OCI-LY3 (cell line): Measurements from ENCODE around the gene TCP11L1.

Source experiments
- H2AFZ ChIP-seq: fragments of 200-600, 300-600 bp; shearing (Covaris generic); 2 replicates; pipeline ENCODE4 v1.6.0; 2014; ENCODE audit warnings: antibody characterized with exemption, low read depth, low read length
- H3K27ac ChIP-seq: fragments of 200-600, 300-600 bp; sonication (generic); 2 replicates; pipeline ENCODE4 v1.5.1; 2014; ENCODE audit warnings: mild to moderate bottlenecking, low read length, moderate library complexity, mixed read lengths
- H3K27me3 ChIP-seq: fragments of 200-600, 300-600 bp; sonication (generic); 2 replicates; pipeline ENCODE4 v1.6.1; 2014; ENCODE audit warnings: low read depth, low read length, mixed read lengths
- H3K36me3 ChIP-seq: fragments of 200-600, 300-600 bp; sonication (generic); replicated peaks from 2 replicates; pipeline ENCODE3; 2014; ENCODE audit warnings: low read depth, low read length, mixed read lengths
- H3K4me1 ChIP-seq: fragments of 300-600, 200-600 bp; sonication (generic); 2 replicates; pipeline ENCODE4 v1.6.1; 2014; ENCODE audit warnings: low read length, mixed read lengths
- H3K4me2 ChIP-seq: fragments of 200-600, 300-600 bp; sonication (generic); 2 replicates; pipeline ENCODE4 v1.6.1; 2014; ENCODE audit warnings: low read length, mixed read lengths
- H3K4me3 ChIP-seq: fragments of 300-600, 200-600 bp; sonication (generic); 2 replicates; pipeline ENCODE4 v1.5.1; 2014; ENCODE audit warnings: antibody characterized with exemption, mild to moderate bottlenecking, low read length, moderate library complexity
- H3K79me2 ChIP-seq: fragments of 300-600, 200-600 bp; shearing (Covaris generic); 2 replicates; pipeline ENCODE4 v1.6.1; 2014; ENCODE audit warnings: mild to moderate bottlenecking, low read length, mixed read lengths
- H3K9ac ChIP-seq: fragments of 300-600, 200-600 bp; shearing (Covaris generic); 2 replicates; pipeline ENCODE4 v1.6.0; 2014; ENCODE audit warnings: mild to moderate bottlenecking, low read length, moderate library complexity
- H3K9me3 ChIP-seq: fragments of 200-600, 300-600 bp; shearing (Covaris generic); 2 replicates; pipeline ENCODE4 v1.6.1; 2014; ENCODE audit warnings: low read length, mixed read lengths; ENCODE audit not compliant: insufficient read depth
- H4K20me1 ChIP-seq: fragments of 200-600, 300-600 bp; sonication (generic); 2 replicates; pipeline ENCODE4 v1.6.1; 2016; ENCODE audit warnings: low read length, mixed read lengths; ENCODE audit not compliant: insufficient read depth
- EZH2phosphoT487 ChIP-seq: fragments of 200-600 bp; shearing (Covaris generic); IDR thresholded peaks from 2 replicates; pipeline ENCODE4 v1.6.1; 2018; ENCODE audit warnings: antibody characterized with exemption, mixed run types, low read depth
- TF ChIP-seq, protein P1 (sequence below): fragments of 200-600, 300-600 bp; sonication (generic); IDR thresholded peaks from 2 replicates; pipeline ENCODE4 v1.5.1; 2014; ENCODE audit warnings: antibody characterized with exemption, low read length, low read depth

TCP11L1 gene

DNA sequence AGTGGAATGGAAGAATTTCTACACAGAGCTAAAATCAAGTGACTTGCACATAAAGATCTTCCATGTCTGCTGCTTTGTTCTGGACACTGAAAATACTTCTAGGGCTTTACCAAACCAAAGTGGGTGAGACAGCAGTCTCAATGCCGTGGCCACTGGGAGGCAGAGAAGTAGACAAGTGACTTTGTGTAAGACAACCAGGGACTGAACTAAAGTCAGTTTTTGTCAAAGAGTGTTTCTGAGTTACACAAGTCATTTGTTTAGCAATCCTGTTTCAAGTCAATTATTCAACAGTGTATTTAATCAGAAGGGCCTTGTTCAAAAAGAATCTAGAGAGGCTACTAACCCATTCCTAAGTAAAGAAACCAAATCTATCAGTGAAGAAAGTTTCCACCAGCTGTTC lies 46.6 kb downstream of the TCP11L1 start:
- no peaks in the 10 kb centered on the region for H3K27me3 ChIP-seq
- no peak overlapping the region for H2AFZ ChIP-seq
- H3K4me2 ChIP-seq: no peak overlapping the region
- H3K9me3 ChIP-seq: no peaks in the 10 kb centered on the region
- TF ChIP-seq EZH2phosphoT487: no peak
- TF ChIP-seq, protein P1, sequence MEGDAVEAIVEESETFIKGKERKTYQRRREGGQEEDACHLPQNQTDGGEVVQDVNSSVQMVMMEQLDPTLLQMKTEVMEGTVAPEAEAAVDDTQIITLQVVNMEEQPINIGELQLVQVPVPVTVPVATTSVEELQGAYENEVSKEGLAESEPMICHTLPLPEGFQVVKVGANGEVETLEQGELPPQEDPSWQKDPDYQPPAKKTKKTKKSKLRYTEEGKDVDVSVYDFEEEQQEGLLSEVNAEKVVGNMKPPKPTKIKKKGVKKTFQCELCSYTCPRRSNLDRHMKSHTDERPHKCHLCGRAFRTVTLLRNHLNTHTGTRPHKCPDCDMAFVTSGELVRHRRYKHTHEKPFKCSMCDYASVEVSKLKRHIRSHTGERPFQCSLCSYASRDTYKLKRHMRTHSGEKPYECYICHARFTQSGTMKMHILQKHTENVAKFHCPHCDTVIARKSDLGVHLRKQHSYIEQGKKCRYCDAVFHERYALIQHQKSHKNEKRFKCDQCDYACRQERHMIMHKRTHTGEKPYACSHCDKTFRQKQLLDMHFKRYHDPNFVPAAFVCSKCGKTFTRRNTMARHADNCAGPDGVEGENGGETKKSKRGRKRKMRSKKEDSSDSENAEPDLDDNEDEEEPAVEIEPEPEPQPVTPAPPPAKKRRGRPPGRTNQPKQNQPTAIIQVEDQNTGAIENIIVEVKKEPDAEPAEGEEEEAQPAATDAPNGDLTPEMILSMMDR: no peak
- H3K4me1 ChIP-seq: no peaks in the 10 kb centered on the region
- no peak overlapping the region for H3K27ac ChIP-seq
- H3K36me3 ChIP-seq: peaks cover 43% of the 10 kb centered on the region
- no peak overlapping the region for H3K4me3 ChIP-seq
- H4K20me1 ChIP-seq: no peaks in the 10 kb centered on the region
- no peaks in the 10 kb centered on the region for H3K79me2 ChIP-seq
- no peak overlapping the region for H3K9ac ChIP-seq

GRCh38 chr11:33089776-33090175 lies 50.4 kb downstream of the TCP11L1 start:
- H3K27ac ChIP-seq: no peak overlapping the region
- no peaks in the 10 kb centered on the region for H3K4me1 ChIP-seq
- H3K79me2 ChIP-seq: no peaks in the 10 kb centered on the region
- H4K20me1 ChIP-seq: no peaks in the 10 kb centered on the region
- H3K4me3 ChIP-seq: no peak overlapping the region
- H2AFZ ChIP-seq: no peak overlapping the region
- H3K9me3 ChIP-seq: no peaks in the 10 kb centered on the region
- no peak overlapping the region for H3K4me2 ChIP-seq
- no peak for TF ChIP-seq EZH2phosphoT487
- TF ChIP-seq, protein P1: no peak
- no peak overlapping the region for H3K9ac ChIP-seq
- H3K36me3 ChIP-seq: peaks cover 37% of the 10 kb centered on the region
- no peaks in the 10 kb centered on the region for H3K27me3 ChIP-seq

- no peaks in the 10 kb centered on the region for H3K79me2 ChIP-seq
- no peak overlapping the region for H2AFZ ChIP-seq
- H3K9me3 ChIP-seq: no peaks in the 10 kb centered on the region
- no peak for TF ChIP-seq EZH2phosphoT487
- TF ChIP-seq, protein P1: no peak
- H3K9ac ChIP-seq: no peak overlapping the region
- H3K27me3 ChIP-seq: no peaks in the 10 kb centered on the region
- no peak overlapping the region for H3K4me3 ChIP-seq
- no peak overlapping the region for H3K4me2 ChIP-seq
- H3K36me3 ChIP-seq: peaks cover 38% of the 10 kb centered on the region
- no peaks in the 10 kb centered on the region for H3K4me1 ChIP-seq
- H3K27ac ChIP-seq: no peak overlapping the region
- no peaks in the 10 kb centered on the region for H4K20me1 ChIP-seq
These were observed 54.8 kb downstream of the TCP11L1 start for GRCh38 chr11:33094157-33094556.

GRCh38 chr11:33103836-33104235 lies 64.5 kb downstream of the TCP11L1 start:
- Histone ChIP-seq H3K4me1 (no peaks in the 10 kb centered on the region), H3K4me2 (no peak overlapping the region), H3K79me2 (no peaks in the 10 kb centered on the region), H3K9ac (no peak overlapping the region), H4K20me1 (no peaks in the 10 kb centered on the region), H3K27ac (no peak overlapping the region), H3K36me3 (peaks cover 24% of the 10 kb centered on the region), H2AFZ (no peak overlapping the region), H3K27me3 (no peaks in the 10 kb centered on the region), H3K4me3 (no peak overlapping the region), H3K9me3 (no peaks in the 10 kb centered on the region)
- TF ChIP-seq EZH2phosphoT487: no peak
- TF ChIP-seq, protein P1: no peak
